ENCODE data around the gene SLC38A2. TPM values are rescaled to one million over a fixed set of nuclear protein-coding genes. Genes with fewer than 3 reads are reported as not detected.

The SLC38A2 gene
- total RNA-seq, 2 experiments from 2014 or later, result 70.5 to 93.5 TPM

- Histone ChIP-seq H3K27ac (ENCODE audit: low read depth, low read length, poor library complexity, severe bottlenecking) (no peak overlapping the region), H3K9me2 (ENCODE audit: insufficient read depth, low read length) (no peaks in the 10 kb centered on the region), H3K4me2 (ENCODE audit: low read length) (no peak overlapping the region), H3K4me3 (ENCODE audit: low read depth, low read length, poor library complexity, severe bottlenecking) (no peak overlapping the region), H2AFZ (ENCODE audit: low read length) (no peak overlapping the region), H3K36me3 (ENCODE audit: insufficient read depth, low read length) (peaks cover 100% of the 10 kb centered on the region), H3K4me1 (ENCODE audit: insufficient read depth, low read length, poor library complexity, severe bottlenecking) (peaks cover 19% of the 10 kb centered on the region), H3K9me3 (ENCODE audit: low read length) (no peaks in the 10 kb centered on the region), H4K20me1 (ENCODE audit: insufficient read depth, low read length) (peaks cover 19% of the 10 kb centered on the region), H3K79me2 (ENCODE audit: insufficient read depth, low read depth, low read length) (peaks cover 26% of the 10 kb centered on the region; the same call in 1 of the 2 replicates)
- ChIA-PET POLR2A (no interaction called here), CTCF (ENCODE audit: unreplicated experiment) (no interaction called here)
- BruUV-seq (replicated peaks), result no TSS peak
- intact Hi-C loops (cut with micrococcal nuclease; ENCODE audit: unreplicated experiment), result no loop called here
- no peak for DNase-seq (ENCODE audit: low spot score)
- TF ChIP-seq CTCF (conservative IDR thresholded peaks at IDR 0.05; ENCODE audit: low read length) (no peak), EZH2phosphoT487 (IDR thresholded peaks at IDR 0.05; ENCODE audit: borderline replicate concordance, low read depth, low read length) (no peak)
Measured at GRCh38 chr12:46365951-46366379, 6.6 kb downstream of the SLC38A2 start.

- H3K27ac ChIP-seq (ENCODE audit: low read depth, low read length, poor library complexity, severe bottlenecking), result no peak overlapping the region
- peaks cover 16% of the 10 kb centered on the region; the same call in 1 of the 2 replicates for H3K79me2 ChIP-seq (ENCODE audit: insufficient read depth, low read depth, low read length)
- no peak overlapping the region for H3K4me2 ChIP-seq (ENCODE audit: low read length)
Measured at GRCh38 chr12:46364777-46365580, 7.6 kb downstream of the SLC38A2 start.

More at GRCh38 chr12:46364777-46365580, 7.6 kb downstream of the SLC38A2 start:
- H3K4me1 ChIP-seq (ENCODE audit: insufficient read depth, low read length, poor library complexity, severe bottlenecking), result peaks cover 10% of the 10 kb centered on the region
- ChIA-PET POLR2A (no interaction called here), CTCF (ENCODE audit: unreplicated experiment) (no interaction called here)
- H3K9me2 ChIP-seq (ENCODE audit: insufficient read depth, low read length), result no peaks in the 10 kb centered on the region
- intact Hi-C loops (cut with micrococcal nuclease; ENCODE audit: unreplicated experiment), result no loop called here
- H4K20me1 ChIP-seq (ENCODE audit: insufficient read depth, low read length), result peaks cover 9% of the 10 kb centered on the region; the same call in 1 of the 2 replicates
- no TSS peak for BruUV-seq (replicated peaks)
- no peak for TF ChIP-seq CTCF (conservative IDR thresholded peaks at IDR 0.05; ENCODE audit: low read length)
- TF ChIP-seq EZH2phosphoT487 (IDR thresholded peaks at IDR 0.05; ENCODE audit: borderline replicate concordance, low read depth, low read length), result no peak
- no peaks in the 10 kb centered on the region for H3K9me3 ChIP-seq (ENCODE audit: low read length)
- no peak overlapping the region for H2AFZ ChIP-seq (ENCODE audit: low read length)
- H3K36me3 ChIP-seq (ENCODE audit: insufficient read depth, low read length), result peaks cover 100% of the 10 kb centered on the region
- no peak overlapping the region for H3K4me3 ChIP-seq (ENCODE audit: low read depth, low read length, poor library complexity, severe bottlenecking)
- no peak for DNase-seq (ENCODE audit: low spot score)
